GM13976 (cell line): Measurements from ENCODE around the gene NOC4L.

Experiments used
- DNase-seq: peaks from one replicate; pipeline ENCODE4 v3.0.0; 2012; ENCODE audit warnings: low spot score
- in situ Hi-C: fragments of 300-500 bp; cut with MboI; formaldehyde crosslinking; loops from one replicate; pipeline ENCODE4 v1.12.0; 2022; ENCODE audit warnings: low sequenced_read_pairs, mixed read lengths, inconsistent platforms; ENCODE audit not compliant: unreplicated experiment
- TF ChIP-seq, protein P1 (sequence below): IDR thresholded peaks from 2 replicates; pipeline ENCODE4 v1.5.1; 2012; ENCODE audit warnings: borderline replicate concordance, mild to moderate bottlenecking; ENCODE audit not compliant: insufficient read depth; ENCODE audit errors: extremely low read depth, missing control alignments, control extremely low read depth

Gene NOC4L

DNA sequence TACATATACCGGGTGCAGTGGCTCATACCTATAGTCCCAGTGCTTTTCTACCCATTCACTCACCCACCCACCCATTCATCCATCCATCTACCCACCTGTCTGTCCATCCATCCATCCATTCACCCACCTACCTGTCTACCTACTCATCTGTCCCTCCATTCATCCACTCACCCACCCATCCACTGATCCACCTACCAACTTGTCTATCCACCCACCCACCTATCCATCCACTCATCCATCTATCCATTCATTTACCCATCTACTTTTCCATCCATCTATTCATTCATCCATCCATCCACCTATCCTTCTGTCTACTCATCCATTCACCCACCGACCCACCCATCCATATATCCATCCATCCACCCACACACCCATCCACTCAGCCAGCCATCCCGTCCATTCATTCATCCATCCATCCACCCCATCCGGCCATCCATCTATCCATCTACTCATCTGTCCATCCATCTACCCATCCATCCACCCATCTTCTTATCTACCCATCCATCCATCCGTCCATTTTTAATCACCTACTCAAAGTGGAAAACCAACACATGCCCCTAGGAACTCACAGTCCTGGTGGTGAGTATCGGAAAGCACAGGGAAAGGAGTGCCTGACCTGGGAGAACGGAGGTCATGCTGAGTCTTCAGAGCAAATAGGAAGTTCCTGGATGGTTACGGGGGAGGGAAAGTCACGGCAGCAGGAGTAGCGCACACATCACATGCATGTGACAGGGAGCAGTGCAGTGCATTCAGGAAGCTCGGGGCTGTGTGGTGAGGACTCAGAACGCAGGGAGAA is 20.1 kb upstream of the NOC4L start:
- in situ Hi-C loops, result no loop called here
- TF ChIP-seq, protein P1, sequence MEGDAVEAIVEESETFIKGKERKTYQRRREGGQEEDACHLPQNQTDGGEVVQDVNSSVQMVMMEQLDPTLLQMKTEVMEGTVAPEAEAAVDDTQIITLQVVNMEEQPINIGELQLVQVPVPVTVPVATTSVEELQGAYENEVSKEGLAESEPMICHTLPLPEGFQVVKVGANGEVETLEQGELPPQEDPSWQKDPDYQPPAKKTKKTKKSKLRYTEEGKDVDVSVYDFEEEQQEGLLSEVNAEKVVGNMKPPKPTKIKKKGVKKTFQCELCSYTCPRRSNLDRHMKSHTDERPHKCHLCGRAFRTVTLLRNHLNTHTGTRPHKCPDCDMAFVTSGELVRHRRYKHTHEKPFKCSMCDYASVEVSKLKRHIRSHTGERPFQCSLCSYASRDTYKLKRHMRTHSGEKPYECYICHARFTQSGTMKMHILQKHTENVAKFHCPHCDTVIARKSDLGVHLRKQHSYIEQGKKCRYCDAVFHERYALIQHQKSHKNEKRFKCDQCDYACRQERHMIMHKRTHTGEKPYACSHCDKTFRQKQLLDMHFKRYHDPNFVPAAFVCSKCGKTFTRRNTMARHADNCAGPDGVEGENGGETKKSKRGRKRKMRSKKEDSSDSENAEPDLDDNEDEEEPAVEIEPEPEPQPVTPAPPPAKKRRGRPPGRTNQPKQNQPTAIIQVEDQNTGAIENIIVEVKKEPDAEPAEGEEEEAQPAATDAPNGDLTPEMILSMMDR, result no peak
- DNase-seq, result no peak

DNA sequence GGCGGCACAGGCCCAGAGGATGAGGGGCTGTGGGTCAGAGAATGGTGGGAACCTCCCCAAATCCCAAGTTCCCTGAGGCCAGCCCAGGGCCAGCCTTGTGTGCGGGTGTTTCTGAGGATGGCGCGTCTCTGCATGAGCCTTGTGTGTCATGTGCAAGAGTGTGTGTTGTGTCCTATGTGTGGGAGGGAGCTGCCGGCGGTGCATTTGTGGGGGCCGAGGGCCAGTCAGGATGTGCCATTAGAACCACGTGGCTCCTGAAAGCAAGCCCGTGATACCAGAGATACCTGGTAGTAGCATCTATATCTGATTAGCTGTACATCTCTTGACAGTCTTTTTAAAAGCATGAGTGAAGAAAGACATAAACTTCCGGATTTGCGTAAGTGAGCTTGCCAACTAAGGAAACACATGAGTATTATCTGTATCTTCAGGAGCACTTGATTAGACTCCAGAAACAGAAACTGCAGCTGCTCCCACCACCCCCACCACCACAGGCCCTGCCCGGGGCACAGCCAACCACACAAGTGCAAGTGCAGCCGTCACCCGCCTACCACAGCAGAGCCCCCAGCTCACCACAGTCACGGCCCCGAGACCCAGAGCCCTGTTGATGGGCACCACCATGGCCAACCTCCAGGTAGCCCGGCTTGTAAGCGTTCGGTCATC is 19.4 kb upstream of the NOC4L start:
- in situ Hi-C loops, result no loop called here
- TF ChIP-seq, protein P1, result no peak
- no peak for DNase-seq

DNA sequence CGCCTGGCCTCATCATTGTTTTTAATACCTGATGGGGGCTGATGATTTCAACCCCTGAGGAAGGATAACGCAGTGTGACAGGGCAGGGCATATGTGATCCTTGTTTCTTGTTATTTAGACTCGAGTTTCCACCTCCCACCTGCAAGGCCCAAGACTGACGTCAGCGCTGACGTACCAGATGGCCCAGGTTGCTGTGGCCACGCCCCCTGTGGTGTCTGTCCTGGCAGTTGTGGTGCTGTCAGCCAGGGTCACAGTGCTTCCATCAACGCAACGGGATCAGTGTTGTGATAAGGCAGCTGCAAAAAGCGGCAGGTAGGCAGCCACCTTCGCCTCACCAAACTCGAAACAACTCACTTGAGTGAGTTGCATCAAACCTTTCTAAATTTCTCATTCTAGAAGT is 18.5 kb upstream of the NOC4L start:
- in situ Hi-C loops, result no loop called here
- TF ChIP-seq, protein P1, result no peak
- no peak for DNase-seq

DNA sequence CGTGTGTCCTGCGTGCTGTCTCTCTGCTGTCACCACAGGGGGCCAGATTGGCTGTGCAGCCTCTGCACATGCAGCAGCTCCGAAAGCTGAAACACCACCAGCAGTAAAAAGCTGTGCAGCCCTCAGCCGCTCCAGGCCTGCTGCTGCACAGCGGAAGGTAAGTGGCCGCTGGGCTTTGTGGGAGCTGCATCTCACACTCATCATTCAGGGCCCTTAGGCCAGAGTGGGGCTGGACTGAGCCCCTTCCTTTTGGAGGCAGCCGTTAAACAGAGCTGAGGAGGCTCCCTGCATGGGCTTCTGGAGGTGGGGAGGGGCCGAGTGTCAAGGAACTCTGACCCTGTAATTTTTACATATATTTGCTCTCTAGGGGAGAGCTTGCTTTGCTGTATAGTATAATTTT is 17.2 kb upstream of the NOC4L start:
- in situ Hi-C loops, result no loop called here
- DNase-seq, result no peak
- TF ChIP-seq, protein P1, result no peak

DNA sequence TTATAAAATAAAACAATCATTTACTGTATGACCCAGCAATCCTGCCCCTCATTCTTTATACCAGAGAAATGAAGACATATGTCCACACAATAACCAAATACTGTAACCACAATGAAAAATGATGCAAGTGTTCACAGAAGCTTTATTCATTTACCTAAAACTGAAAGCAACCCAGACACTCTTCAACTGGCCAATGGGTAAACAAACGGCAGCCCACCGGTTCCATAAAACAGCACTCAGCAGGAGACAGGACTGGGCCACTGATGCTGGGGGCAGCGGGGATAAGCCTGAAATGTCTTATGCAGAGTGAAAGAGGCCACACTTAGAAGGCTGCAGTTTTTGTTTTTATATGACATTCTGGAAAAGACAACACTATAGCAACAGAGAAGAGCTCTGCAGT is 15.2 kb upstream of the NOC4L start:
- TF ChIP-seq, protein P1, result no peak
- DNase-seq, result no peak
- in situ Hi-C loops, result no loop called here

DNA sequence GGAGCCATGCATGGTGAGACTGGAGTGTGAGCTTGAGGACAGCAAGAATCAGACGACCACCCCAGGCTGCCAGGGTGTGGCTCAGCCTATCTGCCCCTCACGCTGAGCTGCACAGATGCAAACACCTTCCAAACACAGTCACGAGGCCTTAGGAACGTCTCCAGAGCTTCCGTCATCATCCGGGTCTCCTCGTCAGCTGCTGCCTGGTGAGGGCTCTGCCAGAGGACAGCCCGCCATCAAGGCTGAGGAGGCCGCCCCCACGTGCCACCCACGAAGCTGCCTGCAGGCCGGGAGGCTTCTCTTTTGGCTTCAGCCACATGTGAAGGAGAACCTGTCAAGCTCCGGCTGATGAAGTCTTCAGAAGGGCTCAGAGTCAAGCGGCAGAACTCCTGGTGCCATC is 13.6 kb upstream of the NOC4L start:
- DNase-seq, result no peak
- TF ChIP-seq, protein P1, result no peak
- in situ Hi-C loops, result no loop called here
